GM12872 (cell line): ENCODE measurements around the gene AVPR2.
A peak's percentile ranks its signal among the peaks of the same experiment; 100 is the strongest.

ENCODE experiments used
- CTCF ChIP-seq: IDR thresholded peaks from 3 replicates; pipeline ENCODE4 v1.5.1; 2011; ENCODE audit warnings: low read depth, mild to moderate bottlenecking, low read length, moderate library complexity; ENCODE audit not compliant: insufficient read depth

AVPR2 gene

DNA sequence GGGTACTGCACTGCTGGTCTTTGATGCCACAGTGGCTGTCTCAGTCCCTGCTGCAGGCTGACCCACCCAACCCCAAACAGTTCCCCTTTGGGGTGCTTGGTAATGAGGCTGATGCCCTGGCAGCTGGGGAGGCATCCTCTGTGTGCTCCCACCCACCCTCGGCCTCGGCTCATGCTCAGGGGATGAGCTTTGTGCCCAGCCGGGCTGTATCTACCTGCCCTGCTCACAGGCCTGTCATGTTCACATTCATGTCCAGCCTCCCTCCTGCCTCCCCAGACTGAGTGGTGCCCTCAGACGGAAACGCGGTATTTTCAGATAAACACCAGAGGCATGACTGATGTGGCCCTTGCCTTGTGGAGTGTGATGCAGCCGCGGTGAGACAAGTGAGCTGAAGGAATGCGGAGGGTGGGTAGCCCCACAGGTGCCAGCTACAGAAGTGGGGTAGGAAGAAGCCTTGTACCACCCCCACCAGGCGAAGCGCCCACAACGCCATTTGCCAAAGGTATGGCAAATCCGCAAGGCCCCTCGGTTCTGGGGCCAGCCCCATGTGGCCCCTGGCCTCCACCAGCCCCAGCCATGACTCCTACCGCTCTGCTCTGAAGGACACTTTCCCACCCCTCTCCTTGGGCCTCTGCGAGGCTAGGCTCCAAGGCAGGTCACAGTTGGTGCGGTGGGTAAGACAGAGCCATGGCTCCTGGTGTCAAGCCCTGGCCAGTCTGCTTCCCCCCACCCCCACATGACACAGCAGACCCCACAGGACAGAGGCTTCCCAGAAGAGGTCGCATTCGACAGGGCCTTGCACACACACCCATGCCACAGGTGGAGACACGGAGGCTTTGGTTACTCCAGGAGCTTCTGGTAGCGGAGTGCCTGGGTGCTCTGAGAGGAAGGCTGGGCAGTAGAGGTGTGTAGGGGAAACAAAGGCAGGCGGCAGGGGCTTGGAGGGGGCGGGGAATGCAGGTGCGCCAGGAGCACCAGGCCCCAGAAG lies 41.8 kb downstream of the AVPR2 start:
- no peak for TF ChIP-seq CTCF

- peak; percentile 89 for TF ChIP-seq CTCF
Observed at GRCh38 chrX:153947009-153947769, 42.7 kb downstream of the AVPR2 start.

DNA sequence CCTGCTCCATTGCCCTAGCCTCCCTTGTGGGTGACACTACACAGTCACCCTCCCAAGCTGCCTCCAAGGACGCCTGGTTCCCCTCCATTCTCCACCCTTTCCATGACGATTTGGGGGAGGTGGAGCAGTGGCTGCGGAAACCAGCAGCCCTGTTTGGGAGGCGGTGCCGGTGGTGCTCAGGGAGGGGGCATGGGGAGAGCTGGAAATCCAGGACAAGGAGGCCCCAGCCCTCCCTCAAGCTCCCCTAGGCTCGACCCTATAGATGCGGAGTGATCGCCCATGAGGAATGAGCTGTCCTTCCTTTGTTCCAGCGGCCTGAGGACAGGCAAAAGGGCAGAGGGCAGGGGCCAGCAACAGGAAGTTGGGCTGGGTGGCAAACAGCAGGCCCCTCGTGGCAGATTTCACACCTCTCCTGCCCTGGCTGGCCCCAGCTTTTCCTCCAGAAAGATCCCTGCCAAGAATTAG lies 43.6 kb downstream of the AVPR2 start:
- TF ChIP-seq CTCF, result no peak

- no peak for TF ChIP-seq CTCF
Observed at GRCh38 chrX:153948847-153949805, 44.7 kb downstream of the AVPR2 start.

DNA sequence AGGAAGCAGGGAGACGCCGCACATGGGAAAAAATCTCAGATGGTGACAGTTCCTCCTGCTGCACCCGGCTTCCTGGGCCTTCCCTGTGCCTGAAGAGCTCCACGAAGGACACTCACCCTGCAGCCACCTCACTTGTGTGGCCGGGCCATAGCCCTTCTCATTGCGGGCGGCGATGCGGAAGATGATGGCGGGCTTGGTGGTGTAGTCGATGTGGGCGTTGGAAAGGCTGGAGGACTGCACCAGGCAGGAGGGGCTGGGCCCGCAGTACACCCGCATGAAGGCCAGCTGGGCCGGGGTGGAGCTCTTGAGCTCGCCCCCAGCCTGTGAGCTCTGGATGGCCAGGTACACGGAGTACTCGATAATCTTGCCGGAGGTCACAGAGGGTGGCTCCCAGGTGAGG lies 45.7 kb downstream of the AVPR2 start:
- no peak for TF ChIP-seq CTCF

DNA sequence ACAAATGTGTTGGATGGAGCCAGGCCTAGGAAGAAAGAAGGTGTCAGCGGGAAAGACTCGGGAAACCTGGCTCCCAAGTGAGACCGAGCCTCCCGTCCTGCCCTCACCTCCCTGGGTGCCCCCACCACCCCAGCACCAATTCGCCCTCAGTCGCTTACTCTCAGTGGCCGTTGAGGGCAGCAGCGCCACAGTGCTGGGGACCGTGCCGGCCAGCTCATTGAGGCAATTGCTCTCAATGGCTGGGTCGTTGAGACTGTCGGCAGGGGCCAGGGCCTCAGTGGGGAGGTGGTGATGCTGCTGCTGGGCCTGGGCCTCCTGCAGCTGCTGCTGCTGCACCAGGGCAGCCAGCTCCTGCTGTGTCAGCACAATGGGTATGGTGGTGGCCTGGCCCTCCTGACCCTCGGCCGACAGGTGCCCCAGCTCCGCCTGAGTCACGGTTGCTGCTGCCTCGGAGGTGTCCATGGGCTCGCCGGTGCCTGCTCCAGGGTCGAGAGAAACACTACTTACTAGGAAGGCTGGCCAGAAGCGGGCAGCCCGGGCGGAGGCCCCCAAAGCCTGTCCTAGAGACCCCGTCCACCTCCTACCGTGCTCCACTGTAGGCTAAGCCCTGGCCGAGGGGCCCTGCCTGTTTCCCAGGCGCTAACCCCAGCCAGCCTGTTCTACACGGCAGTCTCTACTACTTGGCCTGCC lies 47.4 kb downstream of the AVPR2 start:
- TF ChIP-seq CTCF, result no peak
